ENCODE data around the gene GPR75.
"Not testable (repeated sequence)": the region's sequence is repeated elsewhere in the genome, so short reads cannot be mapped to it uniquely, and the experiment has no call there.

Gene GPR75

GRCh38 chr2:53856272-53856671 is 3.5 kb downstream of the GPR75 start:
- no peaks in the 10 kb centered on the region for H3K79me2 ChIP-seq (ENCODE audit: control insufficient read depth, insufficient read depth, low read length, poor library complexity)
- H3K14ac ChIP-seq (ENCODE audit: low read length) = no peak overlapping the region
- no CpG with 5 or more reads among the region's 2 CpGs for WGBS (ENCODE audit: extremely low coverage, insufficient coverage, insufficient read length)
- H2BK120ac ChIP-seq (ENCODE audit: insufficient read depth, low read length, poor library complexity) = no peak overlapping the region
- H3K4me1 ChIP-seq (ENCODE audit: control insufficient read depth in 1 of 2, insufficient read depth in 2 of 2, low read length in 2 of 2) = peaks cover 0 to 3% of the 10 kb centered on the region in 2 experiments
- no peak overlapping the region for H2BK5ac ChIP-seq (ENCODE audit: low read depth, low read length, poor library complexity)
- no peaks in the 10 kb centered on the region for H3K27me3 ChIP-seq (ENCODE audit: insufficient read depth, low read length)
- no peak overlapping the region for H4K8ac ChIP-seq (ENCODE audit: low read depth, low read length)
- H3K79me1 ChIP-seq (ENCODE audit: low read length) = no peaks in the 10 kb centered on the region
- H3K4me2 ChIP-seq (ENCODE audit: low read length) = no peak overlapping the region
- H4K12ac ChIP-seq (ENCODE audit: low read depth, low read length) = no peak overlapping the region
- H3K23ac ChIP-seq (ENCODE audit: low read length) = no peak overlapping the region
- no peaks in the 10 kb centered on the region for H3K9me3 ChIP-seq (ENCODE audit: insufficient read depth, low read depth, low read length)
- H3K9ac ChIP-seq (ENCODE audit: low read length) = no peak overlapping the region
- no peak overlapping the region for H2AFZ ChIP-seq (ENCODE audit: insufficient read depth, low read length, poor library complexity)
- peaks cover 17 to 18% of the 10 kb centered on the region in 2 experiments for H3K36me3 ChIP-seq (ENCODE audit: control insufficient read depth in 1 of 2, insufficient read depth in 2 of 2, low read length in 2 of 2)
- no peak overlapping the region for H3K4me3 ChIP-seq (ENCODE audit: low read depth, low read length)
- H2BK12ac ChIP-seq (ENCODE audit: low read length) = no peak overlapping the region
- H2AK5ac ChIP-seq (ENCODE audit: low read length) = no peak overlapping the region
- H3K27ac ChIP-seq (ENCODE audit: low read depth, low read length) = no peak overlapping the region
- H3K18ac ChIP-seq (ENCODE audit: low read length) = no peak overlapping the region
- no peak overlapping the region for H3K4ac ChIP-seq (ENCODE audit: low read depth, low read length)
- DNase-seq = no peak
- no peak overlapping the region for H4K91ac ChIP-seq (ENCODE audit: low read depth, low read length)

GRCh38 chr2:53854678-53855077 is 5.1 kb downstream of the GPR75 start:
- Histone ChIP-seq H2AK5ac (ENCODE audit: low read length) (no peak overlapping the region), H3K18ac (ENCODE audit: low read length) (no peak overlapping the region), H3K79me1 (ENCODE audit: low read length) (no peaks in the 10 kb centered on the region), H3K27me3 (ENCODE audit: insufficient read depth, low read length) (no peaks in the 10 kb centered on the region), H3K27ac (ENCODE audit: low read depth, low read length) (no peak overlapping the region), H2BK12ac (ENCODE audit: low read length) (no peak overlapping the region), H3K4me2 (ENCODE audit: low read length) (no peak overlapping the region), H3K4me3 (ENCODE audit: low read depth, low read length) (no peak overlapping the region), H2BK120ac (ENCODE audit: insufficient read depth, low read length, poor library complexity) (no peak overlapping the region), H2AFZ (ENCODE audit: insufficient read depth, low read length, poor library complexity) (no peak overlapping the region), H3K36me3 (ENCODE audit: control insufficient read depth in 1 of 2, insufficient read depth in 2 of 2, low read length in 2 of 2) (peaks cover 13 to 18% of the 10 kb centered on the region in 2 experiments), H3K9me3 (ENCODE audit: insufficient read depth, low read depth, low read length) (no peaks in the 10 kb centered on the region), H4K8ac (ENCODE audit: low read depth, low read length) (no peak overlapping the region), H3K4me1 (ENCODE audit: control insufficient read depth in 1 of 2, insufficient read depth in 2 of 2, low read length in 2 of 2) (no peaks in the 10 kb centered on the region), H3K79me2 (ENCODE audit: control insufficient read depth, insufficient read depth, low read length, poor library complexity) (no peaks in the 10 kb centered on the region), H4K12ac (ENCODE audit: low read depth, low read length) (no peak overlapping the region), H4K91ac (ENCODE audit: low read depth, low read length) (no peak overlapping the region), H2BK5ac (ENCODE audit: low read depth, low read length, poor library complexity) (no peak overlapping the region), H3K4ac (ENCODE audit: low read depth, low read length) (no peak overlapping the region), H3K14ac (ENCODE audit: low read length) (no peak overlapping the region), H3K9ac (ENCODE audit: low read length) (no peak overlapping the region), H3K23ac (ENCODE audit: low read length) (no peak overlapping the region)
- no CpG with 5 or more reads among the region's 2 CpGs for WGBS (ENCODE audit: extremely low coverage, insufficient coverage, insufficient read length)
- no peak for DNase-seq

- Histone ChIP-seq H3K18ac (ENCODE audit: low read length) (no peak overlapping the region), H3K23ac (ENCODE audit: low read length) (no peak overlapping the region), H3K9ac (ENCODE audit: low read length) (no peak overlapping the region), H3K79me1 (ENCODE audit: low read length) (no peaks in the 10 kb centered on the region), H2AFZ (ENCODE audit: insufficient read depth, low read length, poor library complexity) (no peak overlapping the region), H3K9me3 (ENCODE audit: insufficient read depth, low read depth, low read length) (no peaks in the 10 kb centered on the region), H4K91ac (ENCODE audit: low read depth, low read length) (no peak overlapping the region), H3K36me3 (ENCODE audit: control insufficient read depth in 1 of 2, insufficient read depth in 2 of 2, low read length in 2 of 2) (peaks cover 12 to 16% of the 10 kb centered on the region in 2 experiments), H2BK5ac (ENCODE audit: low read depth, low read length, poor library complexity) (no peak overlapping the region), H2AK5ac (ENCODE audit: low read length) (no peak overlapping the region), H3K27ac (ENCODE audit: low read depth, low read length) (no peak overlapping the region), H3K4me3 (ENCODE audit: low read depth, low read length) (no peak overlapping the region), H3K14ac (ENCODE audit: low read length) (no peak overlapping the region), H3K79me2 (ENCODE audit: control insufficient read depth, insufficient read depth, low read length, poor library complexity) (no peaks in the 10 kb centered on the region), H3K4me1 (ENCODE audit: control insufficient read depth in 1 of 2, insufficient read depth in 2 of 2, low read length in 2 of 2) (no peaks in the 10 kb centered on the region), H2BK120ac (ENCODE audit: insufficient read depth, low read length, poor library complexity) (no peak overlapping the region), H4K12ac (ENCODE audit: low read depth, low read length) (no peak overlapping the region), H3K27me3 (ENCODE audit: insufficient read depth, low read length) (no peaks in the 10 kb centered on the region), H3K4me2 (ENCODE audit: low read length) (no peak overlapping the region), H2BK12ac (ENCODE audit: low read length) (no peak overlapping the region), H3K4ac (ENCODE audit: low read depth, low read length) (no peak overlapping the region), H4K8ac (ENCODE audit: low read depth, low read length) (no peak overlapping the region)
- no peak for DNase-seq
- WGBS (ENCODE audit: extremely low coverage, insufficient coverage, insufficient read length) = 100% methylated on average over 1 of the region's 4 CpGs
Observed at GRCh38 chr2:53852532-53852931, 7.2 kb downstream of the GPR75 start.

GRCh38 chr2:53851052-53851757 is 8.6 kb downstream of the GPR75 start:
- not testable (repeated sequence) for H4K12ac ChIP-seq (ENCODE audit: low read depth, low read length); H3K4me3 ChIP-seq (ENCODE audit: low read depth, low read length); H3K79me2 ChIP-seq (ENCODE audit: control insufficient read depth, insufficient read depth, low read length, poor library complexity); H3K23ac ChIP-seq (ENCODE audit: low read length); H2AFZ ChIP-seq (ENCODE audit: insufficient read depth, low read length, poor library complexity); H3K9me3 ChIP-seq (ENCODE audit: insufficient read depth, low read depth, low read length); H2AK5ac ChIP-seq (ENCODE audit: low read length); H3K27me3 ChIP-seq (ENCODE audit: insufficient read depth, low read length); H3K4me2 ChIP-seq (ENCODE audit: low read length); H2BK5ac ChIP-seq (ENCODE audit: low read depth, low read length, poor library complexity); H2BK120ac ChIP-seq (ENCODE audit: insufficient read depth, low read length, poor library complexity); H3K18ac ChIP-seq (ENCODE audit: low read length); H3K14ac ChIP-seq (ENCODE audit: low read length); H4K8ac ChIP-seq (ENCODE audit: low read depth, low read length); H3K79me1 ChIP-seq (ENCODE audit: low read length); H3K27ac ChIP-seq (ENCODE audit: low read depth, low read length); H2BK12ac ChIP-seq (ENCODE audit: low read length); H3K9ac ChIP-seq (ENCODE audit: low read length); H3K4me1 ChIP-seq (ENCODE audit: control insufficient read depth in 1 of 2, insufficient read depth in 2 of 2, low read length in 2 of 2); H3K4ac ChIP-seq (ENCODE audit: low read depth, low read length); H4K91ac ChIP-seq (ENCODE audit: low read depth, low read length)
- peak in 1 of 2 donors; percentile 62 for DNase-seq
- peaks cover 15 to 16% of the 10 kb centered on the region in 2 experiments for H3K36me3 ChIP-seq (ENCODE audit: control insufficient read depth in 1 of 2, insufficient read depth in 2 of 2, low read length in 2 of 2)
- no CpG with 5 or more reads among the region's 9 CpGs for WGBS (ENCODE audit: extremely low coverage, insufficient coverage, insufficient read length)

Data from trophoblast cell (in vitro differentiated cells and primary cell).